IMR-90 (cell line): ENCODE results near the gene COL13A1.

Source experiments
- BHLHE40 ChIP-seq: fragments of 150-350 bp; IDR thresholded peaks from 2 replicates; pipeline ENCODE4 v1.6.1; 2016; ENCODE audit warnings: mild to moderate bottlenecking, low read depth, low read length
- MAFK ChIP-seq: IDR thresholded peaks from 2 replicates; pipeline ENCODE4 v1.6.1; 2012; ENCODE audit warnings: low read depth, low read length, improper control_type of control experiment
- NFE2L2 ChIP-seq: fragments of 150-350 bp; IDR thresholded peaks from 2 replicates; pipeline ENCODE4 v1.6.1; 2016; ENCODE audit warnings: low read depth, mild to moderate bottlenecking, low read length
- POLR2A ChIP-seq: IDR thresholded peaks from 2 replicates; pipeline ENCODE4 v1.6.1; 2012; ENCODE audit warnings: mild to moderate bottlenecking, low read depth, low read length
- RAD21 ChIP-seq: IDR thresholded peaks from 2 replicates; pipeline ENCODE4 v1.6.1; 2012; ENCODE audit warnings: low read length, improper control_type of control experiment
- SMC3 ChIP-seq: fragments of 150-350 bp; IDR thresholded peaks from 2 replicates; pipeline ENCODE4 v1.6.1; 2016; ENCODE audit warnings: low read depth, mild to moderate bottlenecking, antibody characterized with exemption, low read length, moderate library complexity
- TF ChIP-seq, protein P1 (sequence below): fragments of 150-350 bp; IDR thresholded peaks from 2 replicates; pipeline ENCODE4 v1.6.1; 2016; ENCODE audit warnings: low read depth, mild to moderate bottlenecking, low read length, moderate library complexity, borderline replicate concordance
- TF ChIP-seq, protein P2 (sequence below): conservative IDR thresholded peaks from 2 replicates; pipeline ENCODE4 v1.5.1; 2012; ENCODE audit warnings: mild to moderate bottlenecking, low read depth, low read length, improper control_type of control experiment

DNA sequence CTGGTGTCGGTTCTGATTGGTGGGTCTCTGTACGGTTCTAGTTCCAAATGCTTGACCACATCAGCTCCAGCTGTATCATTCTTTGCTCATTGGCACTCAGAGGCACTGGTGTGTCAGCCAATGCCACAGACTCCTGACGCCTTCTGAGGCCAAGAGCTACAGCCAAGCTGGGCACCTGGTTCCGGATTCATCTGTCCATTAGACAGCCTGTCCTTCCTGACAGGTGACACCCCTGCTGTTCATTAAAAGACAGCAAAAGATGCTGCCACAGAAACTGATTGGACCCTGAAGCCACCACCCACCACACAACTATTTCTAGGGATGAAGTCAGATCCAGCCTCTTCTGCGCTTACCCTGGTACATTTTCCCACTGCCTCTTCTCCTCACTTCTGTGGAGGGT lies 35.6 kb downstream of the COL13A1 start:
- TF ChIP-seq, protein P1, sequence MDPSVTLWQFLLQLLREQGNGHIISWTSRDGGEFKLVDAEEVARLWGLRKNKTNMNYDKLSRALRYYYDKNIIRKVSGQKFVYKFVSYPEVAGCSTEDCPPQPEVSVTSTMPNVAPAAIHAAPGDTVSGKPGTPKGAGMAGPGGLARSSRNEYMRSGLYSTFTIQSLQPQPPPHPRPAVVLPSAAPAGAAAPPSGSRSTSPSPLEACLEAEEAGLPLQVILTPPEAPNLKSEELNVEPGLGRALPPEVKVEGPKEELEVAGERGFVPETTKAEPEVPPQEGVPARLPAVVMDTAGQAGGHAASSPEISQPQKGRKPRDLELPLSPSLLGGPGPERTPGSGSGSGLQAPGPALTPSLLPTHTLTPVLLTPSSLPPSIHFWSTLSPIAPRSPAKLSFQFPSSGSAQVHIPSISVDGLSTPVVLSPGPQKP = no peak
- TF ChIP-seq, protein P2, sequence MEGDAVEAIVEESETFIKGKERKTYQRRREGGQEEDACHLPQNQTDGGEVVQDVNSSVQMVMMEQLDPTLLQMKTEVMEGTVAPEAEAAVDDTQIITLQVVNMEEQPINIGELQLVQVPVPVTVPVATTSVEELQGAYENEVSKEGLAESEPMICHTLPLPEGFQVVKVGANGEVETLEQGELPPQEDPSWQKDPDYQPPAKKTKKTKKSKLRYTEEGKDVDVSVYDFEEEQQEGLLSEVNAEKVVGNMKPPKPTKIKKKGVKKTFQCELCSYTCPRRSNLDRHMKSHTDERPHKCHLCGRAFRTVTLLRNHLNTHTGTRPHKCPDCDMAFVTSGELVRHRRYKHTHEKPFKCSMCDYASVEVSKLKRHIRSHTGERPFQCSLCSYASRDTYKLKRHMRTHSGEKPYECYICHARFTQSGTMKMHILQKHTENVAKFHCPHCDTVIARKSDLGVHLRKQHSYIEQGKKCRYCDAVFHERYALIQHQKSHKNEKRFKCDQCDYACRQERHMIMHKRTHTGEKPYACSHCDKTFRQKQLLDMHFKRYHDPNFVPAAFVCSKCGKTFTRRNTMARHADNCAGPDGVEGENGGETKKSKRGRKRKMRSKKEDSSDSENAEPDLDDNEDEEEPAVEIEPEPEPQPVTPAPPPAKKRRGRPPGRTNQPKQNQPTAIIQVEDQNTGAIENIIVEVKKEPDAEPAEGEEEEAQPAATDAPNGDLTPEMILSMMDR = no peak
- TF ChIP-seq MAFK (no peak), POLR2A (no peak), SMC3 (no peak), BHLHE40 (no peak), NFE2L2 (no peak), RAD21 (no peak)
